ENCODE data around the gene TNN. TPM values are rescaled to one million over a fixed set of nuclear protein-coding genes. Genes with fewer than 3 reads are reported as not detected.

The TNN gene
- total and polyA plus RNA-seq, 4 experiments from 2014 or later: not detected

- no peaks in the 10 kb centered on the region for H3K36me3 ChIP-seq (ENCODE audit: insufficient read depth, low read length)
- H3K27me3 Mint-ChIP-seq: peaks cover 10 to 26% of the 10 kb centered on the region in 2 donors
- H3K4me3 ChIP-seq (ENCODE audit: low read length in 2 of 2): no peak overlapping the region
- H3K27ac ChIP-seq (ENCODE audit: low read depth, low read length): no peak overlapping the region
- no peaks in the 10 kb centered on the region for H3K9me3 ChIP-seq (ENCODE audit: control insufficient read depth in 1 of 2, low read length in 2 of 2)
- H3K9me3 Mint-ChIP-seq: no peaks in the 10 kb centered on the region
- DNase-seq: no peak
- no peak overlapping the region for H3K27ac Mint-ChIP-seq
- H3K4me1 ChIP-seq (ENCODE audit: insufficient read depth, low read length): peaks cover 8% of the 10 kb centered on the region
- no peak overlapping the region for H3K4me3 Mint-ChIP-seq
- intact Hi-C loops (cut with micrococcal nuclease): no loop called here
- H3K27me3 ChIP-seq (ENCODE audit: insufficient read depth, low read length): no peaks in the 10 kb centered on the region
- ChIA-PET CTCF (ENCODE audit: partially characterized antibody) (no interaction called here), POLR2A (ENCODE audit: partially characterized antibody) (no interaction called here)
- peaks cover 6 to 17% (median 12%) of the 10 kb centered on the region in 4 donors for H3K4me1 Mint-ChIP-seq
- no peaks in the 10 kb centered on the region for H3K36me3 Mint-ChIP-seq
These were observed 3.2 kb downstream of the TNN start for GRCh38 chr1:175070818-175071217.

GRCh38 chr1:175071276-175071943, 3.8 kb downstream of the TNN start:
- H3K27me3 Mint-ChIP-seq: peaks cover 5 to 26% of the 10 kb centered on the region in 2 donors
- H3K36me3 Mint-ChIP-seq: no peaks in the 10 kb centered on the region
- peaks cover 8% of the 10 kb centered on the region for H3K4me1 ChIP-seq (ENCODE audit: insufficient read depth, low read length)
- peaks cover 6 to 17% (median 12%) of the 10 kb centered on the region in 4 donors for H3K4me1 Mint-ChIP-seq
- POLR2A ChIA-PET (ENCODE audit: partially characterized antibody): no interaction called here
- H3K4me3 ChIP-seq (ENCODE audit: low read length in 2 of 2): no peak overlapping the region
- H3K27ac Mint-ChIP-seq: peak overlapping the region in 1 of 7 donors; percentile 49
- no peak overlapping the region for H3K4me3 Mint-ChIP-seq
- no peaks in the 10 kb centered on the region for H3K9me3 ChIP-seq (ENCODE audit: control insufficient read depth in 1 of 2, low read length in 2 of 2)
- no peaks in the 10 kb centered on the region for H3K9me3 Mint-ChIP-seq
- no peaks in the 10 kb centered on the region for H3K27me3 ChIP-seq (ENCODE audit: insufficient read depth, low read length)
- no peak overlapping the region for H3K27ac ChIP-seq (ENCODE audit: low read depth, low read length)
- CTCF ChIA-PET (ENCODE audit: partially characterized antibody): no interaction called here
- no peak for DNase-seq
- intact Hi-C loops (cut with micrococcal nuclease): no loop called here
- H3K36me3 ChIP-seq (ENCODE audit: insufficient read depth, low read length): no peaks in the 10 kb centered on the region

GRCh38 chr1:175072099-175072951, 4.7 kb downstream of the TNN start:
- peaks cover 4 to 22% of the 10 kb centered on the region in 2 donors for H3K27me3 Mint-ChIP-seq
- peak overlapping the region in 4 of 8 donors; percentile 28 to 74 (median 50) for H3K4me3 Mint-ChIP-seq
- H3K36me3 ChIP-seq (ENCODE audit: insufficient read depth, low read length): no peaks in the 10 kb centered on the region
- H3K9me3 Mint-ChIP-seq: no peaks in the 10 kb centered on the region
- H3K27ac ChIP-seq (ENCODE audit: low read depth, low read length): no peak overlapping the region
- H3K36me3 Mint-ChIP-seq: no peaks in the 10 kb centered on the region
- peaks cover 6 to 17% (median 12%) of the 10 kb centered on the region in 4 donors for H3K4me1 Mint-ChIP-seq
- H3K4me3 ChIP-seq (ENCODE audit: low read length in 2 of 2): no peak overlapping the region
- H3K27ac Mint-ChIP-seq: peak overlapping the region in 1 of 7 donors; percentile 49
- intact Hi-C loops (cut with micrococcal nuclease): no loop called here
- DNase-seq: no peak
- H3K4me1 ChIP-seq (ENCODE audit: insufficient read depth, low read length): peaks cover 8% of the 10 kb centered on the region
- ChIA-PET CTCF (ENCODE audit: partially characterized antibody) (no interaction called here), POLR2A (ENCODE audit: partially characterized antibody) (no interaction called here)
- no peaks in the 10 kb centered on the region for H3K27me3 ChIP-seq (ENCODE audit: insufficient read depth, low read length)
- H3K9me3 ChIP-seq (ENCODE audit: control insufficient read depth in 1 of 2, low read length in 2 of 2): no peaks in the 10 kb centered on the region

- H3K27ac Mint-ChIP-seq: no peak overlapping the region
- Histone ChIP-seq H3K4me1 (ENCODE audit: insufficient read depth, low read length) (peaks cover 8% of the 10 kb centered on the region), H3K9me3 (ENCODE audit: control insufficient read depth in 1 of 2, low read length in 2 of 2) (no peaks in the 10 kb centered on the region), H3K36me3 (ENCODE audit: insufficient read depth, low read length) (no peaks in the 10 kb centered on the region), H3K4me3 (ENCODE audit: low read length in 2 of 2) (no peak overlapping the region), H3K27ac (ENCODE audit: low read depth, low read length) (no peak overlapping the region), H3K27me3 (ENCODE audit: insufficient read depth, low read length) (no peaks in the 10 kb centered on the region)
- ChIA-PET POLR2A (ENCODE audit: partially characterized antibody) (interaction anchor here (1.0 kb wide), 1 partner anchor 14 kb away, joined by 3 read pairs; no protein-coding TSS in a partner anchor), CTCF (ENCODE audit: partially characterized antibody) (no interaction called here)
- H3K27me3 Mint-ChIP-seq: peaks cover 4 to 22% of the 10 kb centered on the region in 2 donors
- intact Hi-C loops (cut with micrococcal nuclease): no loop called here
- H3K36me3 Mint-ChIP-seq: no peaks in the 10 kb centered on the region
- DNase-seq: no peak
- no peaks in the 10 kb centered on the region for H3K9me3 Mint-ChIP-seq
- H3K4me1 Mint-ChIP-seq: peaks cover 6 to 17% (median 12%) of the 10 kb centered on the region in 4 donors
- H3K4me3 Mint-ChIP-seq: peak overlapping the region in 2 of 8 donors; percentile 27 to 60
These were observed 5.4 kb downstream of the TNN start for GRCh38 chr1:175073061-175073460.

GRCh38 chr1:175073633-175074032, 6.0 kb downstream of the TNN start:
- CTCF ChIA-PET (ENCODE audit: partially characterized antibody): no interaction called here
- Histone ChIP-seq H3K4me1 (ENCODE audit: insufficient read depth, low read length) (peaks cover 8% of the 10 kb centered on the region), H3K9me3 (ENCODE audit: control insufficient read depth in 1 of 2, low read length in 2 of 2) (no peaks in the 10 kb centered on the region), H3K4me3 (ENCODE audit: low read length in 2 of 2) (no peak overlapping the region), H3K27ac (ENCODE audit: low read depth, low read length) (no peak overlapping the region), H3K36me3 (ENCODE audit: insufficient read depth, low read length) (no peaks in the 10 kb centered on the region), H3K27me3 (ENCODE audit: insufficient read depth, low read length) (no peaks in the 10 kb centered on the region)
- Mint-ChIP-seq H3K4me1 (peaks cover 6 to 17% (median 12%) of the 10 kb centered on the region in 4 donors), H3K4me3 (no peak overlapping the region), H3K36me3 (no peaks in the 10 kb centered on the region), H3K27me3 (peaks cover 4 to 22% of the 10 kb centered on the region in 2 donors), H3K27ac (no peak overlapping the region), H3K9me3 (no peaks in the 10 kb centered on the region)
- DNase-seq: no peak
- intact Hi-C loops (cut with micrococcal nuclease): no loop called here
- POLR2A ChIA-PET (ENCODE audit: partially characterized antibody): interaction anchor here (1.0 kb wide), 1 partner anchor 13 kb away, joined by 3 read pairs; no protein-coding TSS in a partner anchor

- POLR2A ChIA-PET (ENCODE audit: partially characterized antibody): no interaction called here
- H3K4me1 Mint-ChIP-seq: peaks cover 6 to 17% (median 12%) of the 10 kb centered on the region in 4 donors
- no peaks in the 10 kb centered on the region for H3K36me3 Mint-ChIP-seq
These were observed 8.2 kb downstream of the TNN start for GRCh38 chr1:175075572-175076568.

More at GRCh38 chr1:175075572-175076568, 8.2 kb downstream of the TNN start:
- Mint-ChIP-seq H3K27ac (no peak overlapping the region), H3K4me3 (no peak overlapping the region), H3K9me3 (no peaks in the 10 kb centered on the region), H3K27me3 (peaks cover 3 to 21% of the 10 kb centered on the region in 2 donors)
- no peak overlapping the region for H3K4me3 ChIP-seq (ENCODE audit: low read length in 2 of 2)
- H3K27me3 ChIP-seq (ENCODE audit: insufficient read depth, low read length): no peaks in the 10 kb centered on the region
- H3K27ac ChIP-seq (ENCODE audit: low read depth, low read length): no peak overlapping the region
- intact Hi-C loops (cut with micrococcal nuclease): no loop called here
- DNase-seq: no peak
- CTCF ChIA-PET (ENCODE audit: partially characterized antibody): no interaction called here
- peaks cover 8% of the 10 kb centered on the region for H3K4me1 ChIP-seq (ENCODE audit: insufficient read depth, low read length)
- no peaks in the 10 kb centered on the region for H3K9me3 ChIP-seq (ENCODE audit: control insufficient read depth in 1 of 2, low read length in 2 of 2)
- no peaks in the 10 kb centered on the region for H3K36me3 ChIP-seq (ENCODE audit: insufficient read depth, low read length)
